Measurements from ENCODE around the gene COLEC11. TPM values are rescaled to one million over a fixed set of nuclear protein-coding genes. Genes with fewer than 3 reads are reported as not detected.

Gene COLEC11
- total RNA-seq, 2 experiments from 2014 or later: 1.7 TPM; not detected in 1

GRCh38 chr2:3580449-3580848, 14.5 kb upstream of the COLEC11 start:
- H3K27ac ChIP-seq (ENCODE audit: low read depth, low read length, poor library complexity, severe bottlenecking): no peak overlapping the region
- peaks cover 48% of the 10 kb centered on the region for H3K79me2 ChIP-seq (ENCODE audit: insufficient read depth, low read depth, low read length)
- peaks cover 35% of the 10 kb centered on the region for H3K4me1 ChIP-seq (ENCODE audit: insufficient read depth, low read length, poor library complexity, severe bottlenecking)
- no TSS peak for BruUV-seq (replicated peaks)
- H2AFZ ChIP-seq (ENCODE audit: low read length): no peak overlapping the region
- POLR2A ChIA-PET: no interaction called here
- H3K4me2 ChIP-seq (ENCODE audit: low read length): no peak overlapping the region
- peaks cover 43% of the 10 kb centered on the region for H4K20me1 ChIP-seq (ENCODE audit: insufficient read depth, low read length)
- no peaks in the 10 kb centered on the region for H3K9me2 ChIP-seq (ENCODE audit: insufficient read depth, low read length)
- H3K9me3 ChIP-seq (ENCODE audit: low read length): no peaks in the 10 kb centered on the region
- TF ChIP-seq, protein P1, sequence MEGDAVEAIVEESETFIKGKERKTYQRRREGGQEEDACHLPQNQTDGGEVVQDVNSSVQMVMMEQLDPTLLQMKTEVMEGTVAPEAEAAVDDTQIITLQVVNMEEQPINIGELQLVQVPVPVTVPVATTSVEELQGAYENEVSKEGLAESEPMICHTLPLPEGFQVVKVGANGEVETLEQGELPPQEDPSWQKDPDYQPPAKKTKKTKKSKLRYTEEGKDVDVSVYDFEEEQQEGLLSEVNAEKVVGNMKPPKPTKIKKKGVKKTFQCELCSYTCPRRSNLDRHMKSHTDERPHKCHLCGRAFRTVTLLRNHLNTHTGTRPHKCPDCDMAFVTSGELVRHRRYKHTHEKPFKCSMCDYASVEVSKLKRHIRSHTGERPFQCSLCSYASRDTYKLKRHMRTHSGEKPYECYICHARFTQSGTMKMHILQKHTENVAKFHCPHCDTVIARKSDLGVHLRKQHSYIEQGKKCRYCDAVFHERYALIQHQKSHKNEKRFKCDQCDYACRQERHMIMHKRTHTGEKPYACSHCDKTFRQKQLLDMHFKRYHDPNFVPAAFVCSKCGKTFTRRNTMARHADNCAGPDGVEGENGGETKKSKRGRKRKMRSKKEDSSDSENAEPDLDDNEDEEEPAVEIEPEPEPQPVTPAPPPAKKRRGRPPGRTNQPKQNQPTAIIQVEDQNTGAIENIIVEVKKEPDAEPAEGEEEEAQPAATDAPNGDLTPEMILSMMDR (conservative IDR thresholded peaks at IDR 0.05; ENCODE audit: low read length): no peak
- TF ChIP-seq EZH2phosphoT487 (IDR thresholded peaks at IDR 0.05; ENCODE audit: borderline replicate concordance, low read depth, low read length): no peak
- no peak overlapping the region for H3K4me3 ChIP-seq (ENCODE audit: low read depth, low read length, poor library complexity, severe bottlenecking)
- CTCF ChIA-PET (ENCODE audit: unreplicated experiment): no interaction called here
- no peak for DNase-seq (ENCODE audit: low spot score)
- H3K36me3 ChIP-seq (ENCODE audit: insufficient read depth, low read length): peaks cover 98% of the 10 kb centered on the region
- intact Hi-C loops (cut with micrococcal nuclease; ENCODE audit: unreplicated experiment): no loop called here

GRCh38 chr2:3581367-3582262, 13.3 kb upstream of the COLEC11 start:
- no peak for TF ChIP-seq EZH2phosphoT487 (IDR thresholded peaks at IDR 0.05; ENCODE audit: borderline replicate concordance, low read depth, low read length)
- TF ChIP-seq, protein P1 (conservative IDR thresholded peaks at IDR 0.05; ENCODE audit: low read length): no peak
- BruUV-seq (replicated peaks): no TSS peak
- DNase-seq (ENCODE audit: low spot score): no peak
- H2AFZ ChIP-seq (ENCODE audit: low read length): no peak overlapping the region
- peaks cover 91% of the 10 kb centered on the region for H3K36me3 ChIP-seq (ENCODE audit: insufficient read depth, low read length)
- intact Hi-C loops (cut with micrococcal nuclease; ENCODE audit: unreplicated experiment): no loop called here
- no peak overlapping the region for H3K4me2 ChIP-seq (ENCODE audit: low read length)
- H3K27ac ChIP-seq (ENCODE audit: low read depth, low read length, poor library complexity, severe bottlenecking): no peak overlapping the region
- no peaks in the 10 kb centered on the region for H3K9me2 ChIP-seq (ENCODE audit: insufficient read depth, low read length)
- H4K20me1 ChIP-seq (ENCODE audit: insufficient read depth, low read length): peaks cover 36% of the 10 kb centered on the region
- peaks cover 36% of the 10 kb centered on the region for H3K79me2 ChIP-seq (ENCODE audit: insufficient read depth, low read depth, low read length)
- no peaks in the 10 kb centered on the region for H3K9me3 ChIP-seq (ENCODE audit: low read length)
- H3K4me3 ChIP-seq (ENCODE audit: low read depth, low read length, poor library complexity, severe bottlenecking): no peak overlapping the region
- ChIA-PET CTCF (ENCODE audit: unreplicated experiment) (no interaction called here), POLR2A (no interaction called here)
- H3K4me1 ChIP-seq (ENCODE audit: insufficient read depth, low read length, poor library complexity, severe bottlenecking): peaks cover 32% of the 10 kb centered on the region

- ChIA-PET CTCF (ENCODE audit: unreplicated experiment) (no interaction called here), POLR2A (interaction anchor here (0.7 to 1.5 kb wide), 4 partner anchors 8 to 26 kb away, joined by 3 to 5 read pairs (median 3); no protein-coding TSS in a partner anchor)
- Histone ChIP-seq H3K27ac (ENCODE audit: low read depth, low read length, poor library complexity, severe bottlenecking) (no peak overlapping the region), H3K4me1 (ENCODE audit: insufficient read depth, low read length, poor library complexity, severe bottlenecking) (peaks cover 7% of the 10 kb centered on the region), H3K4me3 (ENCODE audit: low read depth, low read length, poor library complexity, severe bottlenecking) (no peak overlapping the region), H2AFZ (ENCODE audit: low read length) (no peak overlapping the region), H3K79me2 (ENCODE audit: insufficient read depth, low read depth, low read length) (peaks cover 11% of the 10 kb centered on the region), H3K9me2 (ENCODE audit: insufficient read depth, low read length) (no peaks in the 10 kb centered on the region), H3K9me3 (ENCODE audit: low read length) (no peaks in the 10 kb centered on the region), H4K20me1 (ENCODE audit: insufficient read depth, low read length) (peaks cover 16% of the 10 kb centered on the region), H3K4me2 (ENCODE audit: low read length) (no peak overlapping the region), H3K36me3 (ENCODE audit: insufficient read depth, low read length) (peaks cover 66% of the 10 kb centered on the region)
- no TSS peak for BruUV-seq (replicated peaks)
- no peak for DNase-seq (ENCODE audit: low spot score)
- TF ChIP-seq EZH2phosphoT487 (IDR thresholded peaks at IDR 0.05; ENCODE audit: borderline replicate concordance, low read depth, low read length): no peak
- TF ChIP-seq, protein P1 (conservative IDR thresholded peaks at IDR 0.05; ENCODE audit: low read length): no peak
- intact Hi-C loops (cut with micrococcal nuclease; ENCODE audit: unreplicated experiment): no loop called here
Measured at GRCh38 chr2:3584076-3584475, 10.8 kb upstream of the COLEC11 start.

Measured in OCI-LY7 (cell line).